GM12864 (cell line): Measurements from ENCODE around the gene ADAMTS1.

Experiments used
- DNase-seq: peaks from one replicate; pipeline ENCODE4 v3.0.0-alpha.2; 2011; ENCODE audit warnings: low read depth
- H3K4me3 ChIP-seq: 2 replicates; pipeline ENCODE4 v1.5.1; 2011; ENCODE audit warnings: mild to moderate bottlenecking, low read depth, low read length, control low read depth
- TF ChIP-seq, protein P1 (sequence below): IDR thresholded peaks from 2 replicates; pipeline ENCODE4 v1.5.1; 2011; ENCODE audit warnings: low read depth, mild to moderate bottlenecking, moderate library complexity, low read length, control low read depth, inconsistent platforms; ENCODE audit errors: missing control alignments

ADAMTS1 gene

GRCh38 chr21:26798856-26799751 lies 46.1 kb downstream of the ADAMTS1 start:
- TF ChIP-seq, protein P1, sequence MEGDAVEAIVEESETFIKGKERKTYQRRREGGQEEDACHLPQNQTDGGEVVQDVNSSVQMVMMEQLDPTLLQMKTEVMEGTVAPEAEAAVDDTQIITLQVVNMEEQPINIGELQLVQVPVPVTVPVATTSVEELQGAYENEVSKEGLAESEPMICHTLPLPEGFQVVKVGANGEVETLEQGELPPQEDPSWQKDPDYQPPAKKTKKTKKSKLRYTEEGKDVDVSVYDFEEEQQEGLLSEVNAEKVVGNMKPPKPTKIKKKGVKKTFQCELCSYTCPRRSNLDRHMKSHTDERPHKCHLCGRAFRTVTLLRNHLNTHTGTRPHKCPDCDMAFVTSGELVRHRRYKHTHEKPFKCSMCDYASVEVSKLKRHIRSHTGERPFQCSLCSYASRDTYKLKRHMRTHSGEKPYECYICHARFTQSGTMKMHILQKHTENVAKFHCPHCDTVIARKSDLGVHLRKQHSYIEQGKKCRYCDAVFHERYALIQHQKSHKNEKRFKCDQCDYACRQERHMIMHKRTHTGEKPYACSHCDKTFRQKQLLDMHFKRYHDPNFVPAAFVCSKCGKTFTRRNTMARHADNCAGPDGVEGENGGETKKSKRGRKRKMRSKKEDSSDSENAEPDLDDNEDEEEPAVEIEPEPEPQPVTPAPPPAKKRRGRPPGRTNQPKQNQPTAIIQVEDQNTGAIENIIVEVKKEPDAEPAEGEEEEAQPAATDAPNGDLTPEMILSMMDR = no peak
- DNase-seq = no peak
- no peak overlapping the region for H3K4me3 ChIP-seq

- no peak overlapping the region for H3K4me3 ChIP-seq
- TF ChIP-seq, protein P1 = no peak
- no peak for DNase-seq
Measured at GRCh38 chr21:26797878-26798456, 47.2 kb downstream of the ADAMTS1 start.

GRCh38 chr21:26795866-26796329 lies 49.3 kb downstream of the ADAMTS1 start:
- TF ChIP-seq, protein P1 = no peak
- H3K4me3 ChIP-seq = no peak overlapping the region
- DNase-seq = no peak

DNA sequence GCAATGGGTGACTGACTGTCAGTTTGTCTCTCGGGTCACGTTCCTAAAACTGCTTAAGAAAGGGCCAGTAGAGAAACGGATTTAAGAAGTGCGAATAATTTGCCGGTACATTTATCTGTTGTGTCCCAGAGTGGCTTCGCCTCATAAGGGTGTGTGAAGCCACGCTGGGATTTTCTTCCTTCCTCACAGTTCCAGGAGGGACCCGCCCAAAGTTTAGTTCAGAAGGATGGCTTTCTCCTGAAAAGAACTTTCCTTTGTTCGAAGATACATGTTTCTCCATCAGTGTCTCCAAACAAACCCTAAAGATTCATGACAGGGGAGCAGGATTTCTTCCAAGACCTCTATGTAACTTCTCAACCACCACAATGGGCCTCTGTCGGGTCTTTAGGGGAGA lies 49.8 kb downstream of the ADAMTS1 start:
- TF ChIP-seq, protein P1 = no peak
- no peak overlapping the region for H3K4me3 ChIP-seq
- DNase-seq = no peak

DNA sequence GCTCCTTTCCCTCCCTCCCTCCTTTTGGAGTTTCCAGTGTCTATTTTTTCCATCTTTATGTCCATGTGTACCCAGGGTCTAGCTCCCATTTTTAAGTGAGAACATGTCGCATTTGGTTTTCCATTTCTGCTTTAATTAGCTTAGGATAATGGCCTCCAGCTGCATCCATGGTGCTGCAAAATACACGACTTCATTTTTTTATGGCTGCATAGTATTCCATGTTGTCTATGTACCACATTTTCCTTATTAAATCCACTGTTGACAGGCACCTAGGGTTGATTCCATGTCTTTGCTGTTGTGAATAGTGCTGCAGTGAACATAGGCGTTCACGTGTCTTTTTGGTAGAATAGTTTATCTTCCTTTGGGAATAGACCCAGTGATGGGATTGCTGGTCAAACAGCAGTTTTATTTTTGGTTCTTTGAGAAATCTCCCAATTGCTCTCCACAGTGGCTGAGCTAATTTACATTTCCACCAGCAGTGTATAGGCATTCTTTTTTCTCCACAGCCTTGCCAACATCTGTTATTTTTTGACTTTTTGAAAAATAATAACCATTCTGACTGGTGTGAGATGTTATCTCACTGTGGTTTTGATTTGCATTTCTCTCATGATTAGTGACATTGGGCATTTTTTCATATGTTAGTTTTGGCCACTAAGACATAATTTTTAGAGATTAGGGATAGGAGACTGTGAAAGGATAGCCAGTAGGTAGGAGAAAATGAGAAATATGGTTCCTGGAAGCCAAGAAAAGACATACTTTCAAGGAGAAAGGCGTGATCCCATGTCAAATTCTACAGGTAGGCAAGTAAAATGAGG lies 50.4 kb downstream of the ADAMTS1 start:
- no peak overlapping the region for H3K4me3 ChIP-seq
- DNase-seq = no peak
- TF ChIP-seq, protein P1 = no peak

DNA sequence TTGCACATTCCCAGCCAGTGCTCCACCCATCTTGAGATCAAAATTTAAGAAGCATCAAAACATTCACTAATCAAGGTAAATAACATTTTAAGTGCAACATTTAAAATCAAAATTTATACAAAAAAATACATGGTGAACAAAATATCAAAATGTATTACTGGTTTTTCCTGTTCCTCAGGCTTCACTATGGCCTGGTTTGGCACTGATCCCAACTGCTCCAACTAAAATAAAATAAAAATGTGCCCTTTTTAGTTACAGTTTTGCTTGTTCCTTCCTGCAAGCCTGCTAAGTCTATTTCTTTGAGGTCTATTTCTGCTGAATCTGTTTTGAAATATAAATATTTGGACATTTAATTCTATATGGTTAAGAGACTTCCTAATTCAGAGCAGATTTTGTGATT lies 54.9 kb downstream of the ADAMTS1 start:
- no peak for DNase-seq
- TF ChIP-seq, protein P1 = no peak
- H3K4me3 ChIP-seq = no peak overlapping the region
